ENCODE data around the gene PIK3R6.

DNA sequence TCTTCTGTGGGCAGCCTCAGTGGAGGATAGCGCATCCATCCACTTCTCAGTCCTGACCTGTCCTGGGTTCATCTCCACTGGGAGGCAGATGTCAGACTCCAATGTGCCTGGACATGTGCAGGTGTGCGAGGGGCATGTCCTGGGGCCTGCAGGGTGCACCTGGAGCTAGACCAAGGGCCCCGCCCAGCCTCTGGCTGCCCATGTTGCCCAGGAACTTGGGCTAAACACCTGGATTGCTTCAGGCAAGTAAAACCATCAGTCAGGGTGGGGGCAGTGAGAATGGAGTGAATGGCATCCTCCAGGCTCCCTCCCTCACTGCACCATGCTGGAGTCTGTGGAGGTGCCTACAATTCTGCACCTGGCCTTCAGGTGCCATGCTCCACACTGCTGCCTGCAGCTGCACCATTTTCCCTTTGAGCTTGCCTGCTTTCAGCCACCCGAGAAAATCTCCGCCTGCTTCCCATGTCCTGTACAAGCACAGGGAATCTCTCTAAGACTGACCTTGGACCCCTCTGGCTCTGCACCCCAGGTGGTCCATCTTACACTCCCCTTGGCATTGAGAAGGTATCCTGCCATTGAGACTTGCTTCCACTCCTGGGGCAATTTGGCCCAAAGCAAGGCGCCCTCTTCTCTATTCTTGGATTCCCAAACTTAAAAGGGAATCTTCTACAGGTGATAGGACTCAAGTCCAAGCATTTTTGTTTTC, 66.2 kb downstream of the PIK3R6 start:
- TF ChIP-seq ZNF331 (CRISPR knock-in tag; IDR thresholded peaks at IDR 0.05) (no peak), NFIC (IDR thresholded peaks at IDR 0.05; ENCODE audit: low read length) (no peak), SMC3 (IDR thresholded peaks at IDR 0.05; ENCODE audit: low read length) (no peak), MED8 (CRISPR knock-in tag; IDR thresholded peaks at IDR 0.05; ENCODE audit: insufficient replicate concordance) (no peak), ZNF138 (CRISPR knock-in tag; IDR thresholded peaks at IDR 0.05; ENCODE audit: low read depth) (no peak)
- TF ChIP-seq, protein P1, sequence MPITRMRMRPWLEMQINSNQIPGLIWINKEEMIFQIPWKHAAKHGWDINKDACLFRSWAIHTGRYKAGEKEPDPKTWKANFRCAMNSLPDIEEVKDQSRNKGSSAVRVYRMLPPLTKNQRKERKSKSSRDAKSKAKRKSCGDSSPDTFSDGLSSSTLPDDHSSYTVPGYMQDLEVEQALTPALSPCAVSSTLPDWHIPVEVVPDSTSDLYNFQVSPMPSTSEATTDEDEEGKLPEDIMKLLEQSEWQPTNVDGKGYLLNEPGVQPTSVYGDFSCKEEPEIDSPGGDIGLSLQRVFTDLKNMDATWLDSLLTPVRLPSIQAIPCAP (CRISPR knock-in tag; IDR thresholded peaks at IDR 0.05; ENCODE audit: low read depth) = no peak
- TF ChIP-seq, protein P2, sequence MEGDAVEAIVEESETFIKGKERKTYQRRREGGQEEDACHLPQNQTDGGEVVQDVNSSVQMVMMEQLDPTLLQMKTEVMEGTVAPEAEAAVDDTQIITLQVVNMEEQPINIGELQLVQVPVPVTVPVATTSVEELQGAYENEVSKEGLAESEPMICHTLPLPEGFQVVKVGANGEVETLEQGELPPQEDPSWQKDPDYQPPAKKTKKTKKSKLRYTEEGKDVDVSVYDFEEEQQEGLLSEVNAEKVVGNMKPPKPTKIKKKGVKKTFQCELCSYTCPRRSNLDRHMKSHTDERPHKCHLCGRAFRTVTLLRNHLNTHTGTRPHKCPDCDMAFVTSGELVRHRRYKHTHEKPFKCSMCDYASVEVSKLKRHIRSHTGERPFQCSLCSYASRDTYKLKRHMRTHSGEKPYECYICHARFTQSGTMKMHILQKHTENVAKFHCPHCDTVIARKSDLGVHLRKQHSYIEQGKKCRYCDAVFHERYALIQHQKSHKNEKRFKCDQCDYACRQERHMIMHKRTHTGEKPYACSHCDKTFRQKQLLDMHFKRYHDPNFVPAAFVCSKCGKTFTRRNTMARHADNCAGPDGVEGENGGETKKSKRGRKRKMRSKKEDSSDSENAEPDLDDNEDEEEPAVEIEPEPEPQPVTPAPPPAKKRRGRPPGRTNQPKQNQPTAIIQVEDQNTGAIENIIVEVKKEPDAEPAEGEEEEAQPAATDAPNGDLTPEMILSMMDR (CRISPR knock-in tag; IDR thresholded peaks at IDR 0.05) = no peak
- TF ChIP-seq, protein P3, sequence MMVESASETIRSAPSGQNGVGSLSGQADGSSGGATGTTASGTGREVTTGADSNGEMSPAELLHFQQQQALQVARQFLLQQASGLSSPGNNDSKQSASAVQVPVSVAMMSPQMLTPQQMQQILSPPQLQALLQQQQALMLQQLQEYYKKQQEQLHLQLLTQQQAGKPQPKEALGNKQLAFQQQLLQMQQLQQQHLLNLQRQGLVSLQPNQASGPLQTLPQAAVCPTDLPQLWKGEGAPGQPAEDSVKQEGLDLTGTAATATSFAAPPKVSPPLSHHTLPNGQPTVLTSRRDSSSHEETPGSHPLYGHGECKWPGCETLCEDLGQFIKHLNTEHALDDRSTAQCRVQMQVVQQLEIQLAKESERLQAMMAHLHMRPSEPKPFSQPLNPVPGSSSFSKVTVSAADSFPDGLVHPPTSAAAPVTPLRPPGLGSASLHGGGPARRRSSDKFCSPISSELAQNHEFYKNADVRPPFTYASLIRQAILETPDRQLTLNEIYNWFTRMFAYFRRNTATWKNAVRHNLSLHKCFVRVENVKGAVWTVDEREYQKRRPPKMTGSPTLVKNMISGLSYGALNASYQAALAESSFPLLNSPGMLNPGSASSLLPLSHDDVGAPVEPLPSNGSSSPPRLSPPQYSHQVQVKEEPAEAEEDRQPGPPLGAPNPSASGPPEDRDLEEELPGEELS (CRISPR knock-in tag; IDR thresholded peaks at IDR 0.05) = no peak

Measured in HepG2 (cell line).